Activated CD4-positive, alpha-beta T cell treated with anti-CD3 and anti-CD28 coated beads for 36 hours (primary cell): ENCODE data around the gene MAP4K3. TPM values are rescaled to one million over a fixed set of nuclear protein-coding genes. Genes with fewer than 3 reads are reported as not detected.

Experiments
- ATAC-seq: fragments of 200-7000 bp; cut with Tn5 transposase; one replicate; pipeline ENCODE4 v1.10.0; 2021; ENCODE audit warnings: mild to moderate bottlenecking, moderate library complexity
- CTCF ChIA-PET: fragments of 350-600 bp; sonication (Branson Sonifier 250); formaldehyde crosslinking; loops from one replicate; lab custom pipeline; 2021; ENCODE audit warnings: antibody characterized with exemption; lab: Charles Lee
- POLR2A ChIA-PET: fragments of 350-600 bp; sonication (Branson Sonifier 250); formaldehyde crosslinking; loops from one replicate; lab custom pipeline; 2021; ENCODE audit warnings: antibody characterized with exemption, inconsistent platforms; lab: Charles Lee
- DNase-seq: peaks from one replicate; pipeline ENCODE4 v3.0.0-alpha.2; 2020
- H3K27ac Mint-ChIP-seq: one replicate; pipeline ENCODE4 v1.8.0; 2021; ENCODE audit warnings: mixed read lengths
- H3K27me3 Mint-ChIP-seq: one replicate; pipeline ENCODE4 v1.8.0; 2021; ENCODE audit warnings: mixed read lengths
- H3K36me3 Mint-ChIP-seq: one replicate; pipeline ENCODE4 v1.8.0; 2021; ENCODE audit warnings: low read depth, mixed read lengths
- H3K4me1 Mint-ChIP-seq: one replicate; pipeline ENCODE4 v1.8.0; 2021; ENCODE audit warnings: mixed read lengths
- H3K4me3 Mint-ChIP-seq: one replicate; pipeline ENCODE4 v1.8.0; 2021; ENCODE audit warnings: mild to moderate bottlenecking, moderate library complexity, mixed read lengths
- H3K9me3 Mint-ChIP-seq: one replicate; pipeline ENCODE4 v1.8.0; 2021; ENCODE audit warnings: low read depth, mixed read lengths
- intact Hi-C, 2 experiments: fragments of 100-400 bp; cut with DNase I in 1 of 2; cut with micrococcal nuclease in 1 of 2; formaldehyde crosslinking; loops; one replicate each; pipeline versions ENCODE4 v1.14.2 to v1.15.1; 2022 to 2024; cut with DNase I, micrococcal nuclease
- total RNA-seq, 2 experiments: library from RNA; stranded (reverse); gene quantifications; one replicate each; pipeline ENCODE4 v1.2.3, GENCODE V29; 2021

MAP4K3 gene
- total RNA-seq, 2 experiments from 2014 or later, result 8.1 to 11.8 TPM

GRCh38 chr2:39234754-39235153 lies 202.3 kb downstream of the MAP4K3 start:
- CTCF ChIA-PET, result interaction anchor here (0.6 to 2.2 kb wide), 3 partner anchors 10 to 176 kb away, joined by 3 to 12 read pairs (median 3); no protein-coding TSS in a partner anchor
- H3K4me1 Mint-ChIP-seq, result no peaks in the 10 kb centered on the region
- no peak for DNase-seq
- no peak overlapping the region for H3K27ac Mint-ChIP-seq
- no peaks in the 10 kb centered on the region for H3K27me3 Mint-ChIP-seq
- intact Hi-C loops, result no loop called here
- no peak overlapping the region for H3K4me3 Mint-ChIP-seq
- H3K9me3 Mint-ChIP-seq, result peaks cover 6% of the 10 kb centered on the region
- no peak for ATAC-seq
- no peaks in the 10 kb centered on the region for H3K36me3 Mint-ChIP-seq
- POLR2A ChIA-PET, result no interaction called here

- ChIA-PET CTCF (interaction anchor here (0.6 to 6.9 kb wide), 6 partner anchors 112 to 398 kb away, joined by 3 to 322 read pairs (median 4); no protein-coding TSS in a partner anchor), POLR2A (interaction anchor here (0.7 kb wide), 1 partner anchor 173 kb away, joined by 3 read pairs; no protein-coding TSS in a partner anchor)
- Mint-ChIP-seq H3K27ac (no peak overlapping the region), H3K36me3 (no peaks in the 10 kb centered on the region), H3K27me3 (peaks cover 2% of the 10 kb centered on the region), H3K4me1 (peaks cover 16% of the 10 kb centered on the region), H3K4me3 (no peak overlapping the region), H3K9me3 (peaks cover 6% of the 10 kb centered on the region)
- intact Hi-C loops, result no loop called here
- ATAC-seq (no peak), DNase-seq (no peak)
Observed at GRCh38 chr2:39232141-39232540, 204.9 kb downstream of the MAP4K3 start.

DNA sequence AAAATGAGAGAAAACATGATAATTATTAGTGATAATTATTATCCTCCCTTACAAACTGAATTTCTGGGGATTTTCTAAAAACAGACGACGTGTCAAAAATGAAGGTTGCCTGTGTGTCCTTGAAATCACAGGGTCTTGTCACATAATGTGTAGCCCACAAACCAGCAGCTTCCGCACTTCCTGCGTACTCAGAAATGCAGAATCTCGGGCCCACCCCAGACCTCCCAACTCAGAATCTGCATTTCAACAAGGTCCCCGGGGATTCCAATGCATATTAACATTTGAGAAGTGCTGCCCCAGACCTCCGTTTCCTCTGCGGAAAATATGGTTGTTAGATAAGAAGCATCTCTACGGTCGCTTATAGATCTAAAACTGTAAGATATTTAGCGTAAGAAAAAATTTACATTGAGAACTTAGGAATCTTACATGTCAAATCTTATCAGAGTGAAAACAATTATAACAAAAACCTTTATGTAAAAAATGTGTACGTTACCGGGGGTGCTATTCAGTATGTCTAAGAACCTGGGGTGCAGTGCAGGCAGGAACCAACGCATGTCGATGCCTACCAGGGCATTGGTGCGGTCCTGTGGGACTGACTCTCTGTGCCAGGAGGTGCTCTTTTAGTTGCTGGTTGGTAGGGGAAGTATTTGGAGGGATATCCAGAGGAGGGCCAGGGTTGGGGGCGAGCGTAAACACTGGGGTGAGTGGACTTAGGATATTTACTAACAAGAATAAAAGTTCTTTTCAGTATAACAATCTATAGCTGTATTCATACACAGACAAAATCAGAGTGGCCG lies 208.5 kb downstream of the MAP4K3 start:
- Mint-ChIP-seq H3K9me3 (no peaks in the 10 kb centered on the region), H3K4me1 (peaks cover 32% of the 10 kb centered on the region), H3K4me3 (peak overlapping the region; percentile 49), H3K27me3 (peaks cover 6% of the 10 kb centered on the region), H3K27ac (peak overlapping the region; percentile 63), H3K36me3 (no peaks in the 10 kb centered on the region)
- POLR2A ChIA-PET, result no interaction called here
- intact Hi-C loops, result loop anchor here (1.0 to 10.0 kb wide), 6 partner anchors 108 to 474 kb away; partner anchors contain the start of gene SRSF7 (in 1 of the 2)
- peak; percentile 30 for ATAC-seq
- peak; percentile 22 for DNase-seq
- CTCF ChIA-PET, result interaction anchor here (0.5 to 6.9 kb wide), 58 partner anchors 11 to 403 kb away, joined by 3 to 322 read pairs (median 4); partner anchors contain the start of gene SOS1

DNA sequence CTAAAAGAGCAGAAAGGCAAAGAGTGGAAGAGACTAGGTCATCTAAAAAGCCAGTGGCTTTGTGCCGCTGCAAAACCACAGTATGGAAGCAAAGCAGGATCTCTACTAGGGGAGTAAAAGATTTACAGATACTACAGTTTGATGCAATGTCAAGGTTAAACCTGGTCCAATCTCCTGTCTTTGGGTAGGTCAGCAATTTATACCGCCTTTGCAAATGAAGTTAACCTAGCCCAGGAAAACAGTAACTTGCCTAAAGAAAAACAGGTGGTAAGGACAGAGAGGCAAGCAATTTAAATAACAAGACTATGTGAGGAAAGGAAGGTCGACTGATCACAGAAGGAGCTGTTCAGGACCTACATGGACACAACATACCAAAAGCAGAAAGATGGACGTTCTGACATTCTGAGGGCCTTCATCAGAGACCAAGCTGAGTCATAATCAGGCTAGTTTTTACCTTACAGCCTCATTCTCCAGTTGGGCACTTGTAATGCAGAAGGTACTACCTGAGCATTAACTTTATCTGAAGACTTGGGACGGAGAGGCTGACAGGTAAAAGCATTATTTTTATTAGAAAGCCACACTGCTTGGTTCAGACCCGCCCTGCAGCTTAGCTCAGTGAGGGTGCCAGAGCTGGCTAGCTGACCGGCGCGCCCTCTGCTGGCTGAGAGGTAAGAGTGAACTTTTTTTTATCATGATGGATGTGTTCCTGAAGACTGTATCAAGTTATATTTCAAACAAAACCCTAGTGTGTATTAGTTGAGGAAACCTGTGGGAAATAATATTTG lies 209.3 kb downstream of the MAP4K3 start:
- Mint-ChIP-seq H3K36me3 (no peaks in the 10 kb centered on the region), H3K4me3 (peak overlapping the region; percentile 49), H3K9me3 (no peaks in the 10 kb centered on the region), H3K4me1 (peaks cover 32% of the 10 kb centered on the region), H3K27me3 (peaks cover 6% of the 10 kb centered on the region), H3K27ac (peak overlapping the region; percentile 40)
- ChIA-PET POLR2A (no interaction called here), CTCF (interaction anchor here (0.5 to 6.9 kb wide), 39 partner anchors 11 to 646 kb away, joined by 3 to 322 read pairs (median 4); partner anchors contain the start of gene SOS1)
- ATAC-seq, result peak; percentile 83
- intact Hi-C loops, result loop anchor here (1.0 to 10.0 kb wide), 5 partner anchors 108 to 473 kb away; partner anchors contain the start of gene SRSF7 (in 1 of the 2)
- peak; percentile 91 for DNase-seq

DNA sequence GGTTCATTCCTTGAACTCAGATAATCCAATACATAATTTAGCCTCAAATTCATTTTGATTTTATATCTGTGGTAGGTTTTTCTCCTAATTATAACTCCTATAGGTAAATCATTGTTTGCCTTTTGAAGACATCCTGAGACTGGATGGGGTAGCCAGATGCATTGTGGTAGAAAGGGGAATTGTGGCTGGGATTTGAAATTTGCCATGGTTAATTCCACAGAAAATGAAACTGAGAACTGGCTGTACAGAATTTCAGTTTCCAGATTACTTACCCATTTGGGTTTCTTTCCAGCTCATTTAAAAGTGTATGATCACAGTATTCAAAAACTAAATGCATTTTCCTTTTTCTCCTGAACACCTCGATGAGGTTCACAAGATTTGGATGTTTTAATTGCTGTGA lies 211.5 kb downstream of the MAP4K3 start:
- Mint-ChIP-seq H3K4me1 (peaks cover 32% of the 10 kb centered on the region), H3K4me3 (no peak overlapping the region), H3K27me3 (peaks cover 6% of the 10 kb centered on the region), H3K27ac (no peak overlapping the region), H3K36me3 (no peaks in the 10 kb centered on the region), H3K9me3 (no peaks in the 10 kb centered on the region)
- no peak for DNase-seq
- intact Hi-C loops, result loop anchor here (1.0 to 10.0 kb wide), 3 partner anchors 8 to 471 kb away; partner anchors contain the start of gene SRSF7 (in 1 of the 2)
- ChIA-PET POLR2A (no interaction called here), CTCF (interaction anchor here (0.8 to 1.6 kb wide), 6 partner anchors 9 to 278 kb away, joined by 3 to 8 read pairs (median 4); no protein-coding TSS in a partner anchor)
- ATAC-seq, result no peak

GRCh38 chr2:39223909-39224308 lies 213.2 kb downstream of the MAP4K3 start:
- Mint-ChIP-seq H3K4me3 (no peak overlapping the region), H3K36me3 (no peaks in the 10 kb centered on the region), H3K9me3 (no peaks in the 10 kb centered on the region), H3K4me1 (peaks cover 31% of the 10 kb centered on the region), H3K27me3 (peaks cover 6% of the 10 kb centered on the region), H3K27ac (no peak overlapping the region)
- ATAC-seq, result no peak
- POLR2A ChIA-PET, result no interaction called here
- DNase-seq, result no peak
- intact Hi-C loops, result loop anchor here in 1 of 2 experiments (10.0 kb wide), 1 partner anchor 469 kb away; the partner anchor contains the start of gene SRSF7
- CTCF ChIA-PET, result interaction anchor here (0.8 kb wide), 1 partner anchor 113 kb away, joined by 3 read pairs; no protein-coding TSS in a partner anchor

DNA sequence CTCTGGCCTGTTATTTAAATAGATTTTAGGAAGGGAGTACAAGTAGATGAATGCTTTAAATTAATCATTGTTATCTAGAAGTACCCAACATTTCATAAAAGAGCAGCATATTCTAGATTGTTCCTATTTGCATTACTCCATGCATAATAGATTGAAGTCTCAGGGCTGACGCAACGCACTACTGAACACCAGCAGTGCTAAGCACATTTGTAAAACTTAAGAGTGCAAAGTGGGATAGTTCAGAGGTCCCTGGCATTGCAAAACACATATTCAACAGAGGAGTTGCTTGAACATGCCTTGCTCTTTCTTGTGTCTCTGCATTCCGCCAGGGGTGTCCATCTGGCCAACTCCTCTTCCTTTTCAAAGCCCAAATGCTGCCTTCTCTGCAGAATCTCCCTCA lies 215.6 kb downstream of the MAP4K3 start:
- no peaks in the 10 kb centered on the region for H3K9me3 Mint-ChIP-seq
- ATAC-seq, result no peak
- no peak for DNase-seq
- intact Hi-C loops, result loop anchor here in 1 of 2 experiments (10.0 kb wide), 1 partner anchor 467 kb away; the partner anchor contains the start of gene SRSF7
- H3K4me1 Mint-ChIP-seq, result peaks cover 37% of the 10 kb centered on the region
- no peak overlapping the region for H3K27ac Mint-ChIP-seq
- no peaks in the 10 kb centered on the region for H3K36me3 Mint-ChIP-seq
- ChIA-PET CTCF (no interaction called here), POLR2A (no interaction called here)
- H3K4me3 Mint-ChIP-seq, result no peak overlapping the region
- H3K27me3 Mint-ChIP-seq, result peaks cover 3% of the 10 kb centered on the region

GRCh38 chr2:39220136-39220535 lies 216.9 kb downstream of the MAP4K3 start:
- Mint-ChIP-seq H3K4me1 (peaks cover 40% of the 10 kb centered on the region), H3K27ac (peak overlapping the region; percentile 10), H3K36me3 (no peaks in the 10 kb centered on the region), H3K4me3 (no peak overlapping the region), H3K27me3 (peaks cover 2% of the 10 kb centered on the region), H3K9me3 (no peaks in the 10 kb centered on the region)
- ATAC-seq (no peak), DNase-seq (no peak)
- CTCF ChIA-PET, result no interaction called here
- intact Hi-C loops, result loop anchor here in 1 of 2 experiments (10.0 kb wide), 1 partner anchor 465 kb away; the partner anchor contains the start of gene SRSF7
- POLR2A ChIA-PET, result no interaction called here

DNA sequence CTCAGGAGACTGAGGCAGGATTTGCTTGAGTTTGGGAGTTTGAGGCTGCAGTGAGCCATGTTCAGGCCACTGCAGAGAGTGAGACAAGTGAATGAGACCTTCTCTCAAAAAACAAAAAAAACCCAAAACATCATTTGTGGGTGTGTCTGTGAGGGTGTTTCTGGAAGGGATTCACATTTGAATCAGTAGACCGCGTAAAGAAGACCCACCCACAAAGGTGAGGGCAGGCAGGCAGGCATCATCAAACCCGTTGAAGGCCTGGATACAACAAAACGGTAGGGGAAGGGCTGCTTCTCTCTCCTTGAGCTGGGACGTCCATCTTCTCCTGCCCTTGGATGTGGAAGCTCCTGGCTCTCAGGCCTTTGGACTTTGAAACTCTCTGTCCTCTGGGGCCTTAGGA lies 218.7 kb downstream of the MAP4K3 start:
- peaks cover 40% of the 10 kb centered on the region for H3K4me1 Mint-ChIP-seq
- peak overlapping the region; percentile 53 for H3K27ac Mint-ChIP-seq
- H3K36me3 Mint-ChIP-seq, result no peaks in the 10 kb centered on the region
- intact Hi-C loops, result no loop called here
- no peaks in the 10 kb centered on the region for H3K9me3 Mint-ChIP-seq
- H3K4me3 Mint-ChIP-seq, result no peak overlapping the region
- CTCF ChIA-PET, result interaction anchor here (0.5 to 4.6 kb wide), 5 partner anchors 10 to 173 kb away, joined by 3 to 32 read pairs (median 3); no protein-coding TSS in a partner anchor
- DNase-seq, result peak; percentile 27
- POLR2A ChIA-PET, result interaction anchor here (0.7 kb wide), 1 partner anchor 97 kb away, joined by 3 read pairs; the partner anchor contains the start of gene SOS1
- ATAC-seq, result no peak
- H3K27me3 Mint-ChIP-seq, result no peaks in the 10 kb centered on the region

DNA sequence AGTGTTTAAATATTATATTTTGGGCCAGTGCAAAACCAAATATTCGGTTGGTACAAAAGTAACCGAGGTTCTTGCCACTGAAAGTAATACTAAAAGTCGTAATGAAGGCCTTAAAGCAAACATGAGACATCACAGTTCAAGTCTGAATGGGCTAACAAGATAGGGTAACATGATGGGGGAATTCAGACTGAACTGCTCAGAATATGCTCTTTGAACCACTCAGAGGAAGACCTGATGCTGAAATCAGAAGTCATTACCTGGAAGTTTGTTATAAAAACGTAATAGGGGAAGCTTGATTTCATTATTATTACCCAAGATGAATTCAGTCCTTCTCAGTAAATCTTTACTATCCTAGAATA lies 219.9 kb downstream of the MAP4K3 start:
- H3K27me3 Mint-ChIP-seq, result no peaks in the 10 kb centered on the region
- POLR2A ChIA-PET, result interaction anchor here (0.6 to 1.8 kb wide), 2 partner anchors 93 to 112 kb away, joined by 5 read pairs; no protein-coding TSS in a partner anchor

More for the DNA sequence above, 219.9 kb downstream of the MAP4K3 start:
- no peaks in the 10 kb centered on the region for H3K9me3 Mint-ChIP-seq
- CTCF ChIA-PET, result interaction anchor here (0.6 to 4.6 kb wide), 4 partner anchors 12 to 155 kb away, joined by 3 to 32 read pairs (median 4); partner anchors contain the start of gene SOS1
- peaks cover 40% of the 10 kb centered on the region for H3K4me1 Mint-ChIP-seq
- no peaks in the 10 kb centered on the region for H3K36me3 Mint-ChIP-seq
- H3K4me3 Mint-ChIP-seq, result peak overlapping the region; percentile 45
- peak overlapping the region; percentile 88 for H3K27ac Mint-ChIP-seq
- intact Hi-C loops, result loop anchor here (1.0 to 2.0 kb wide), 6 partner anchors 8 to 275 kb away; no protein-coding TSS in a partner anchor
- DNase-seq, result no peak
- ATAC-seq, result peak; percentile 94
